ENCODE results near the gene INTS11. TPM values are rescaled to one million over a fixed set of nuclear protein-coding genes. Genes with fewer than 3 reads are reported as not detected.
"Not testable (repeated sequence)": the region's sequence is repeated elsewhere in the genome, so short reads cannot be mapped to it uniquely, and the experiment has no call there.

INTS11 gene
- total and polyA plus RNA-seq, 10 of the 15 experiments (the other 5 are each of a cell fraction or from before 2014, with no cell fraction given) = 2.5 to 117 (median 77.7) TPM

DNA sequence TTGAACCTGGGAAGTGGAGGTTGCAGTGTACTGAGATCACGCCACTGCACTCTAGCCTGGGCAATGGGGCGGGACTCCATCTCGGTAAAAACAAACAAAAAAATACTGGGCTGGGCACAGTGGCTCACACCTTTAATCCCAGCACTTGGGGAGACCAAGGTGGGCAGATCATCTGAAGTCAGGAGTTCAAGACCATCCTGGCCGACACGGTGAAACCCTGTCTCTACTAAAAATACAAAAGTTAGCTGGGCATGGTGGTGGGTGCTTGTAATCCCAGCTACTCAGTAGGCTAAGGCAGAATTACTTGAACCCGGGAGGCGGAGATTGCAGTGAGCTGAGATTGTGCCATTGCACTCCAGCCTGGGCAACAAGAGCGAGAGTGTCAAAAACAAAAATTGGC lies 8.3 kb downstream of the INTS11 start:
- CTCF ChIA-PET; H3K4me2 ChIP-seq (ENCODE audit: control insufficient read depth, insufficient read depth): not testable (repeated sequence)

DNA sequence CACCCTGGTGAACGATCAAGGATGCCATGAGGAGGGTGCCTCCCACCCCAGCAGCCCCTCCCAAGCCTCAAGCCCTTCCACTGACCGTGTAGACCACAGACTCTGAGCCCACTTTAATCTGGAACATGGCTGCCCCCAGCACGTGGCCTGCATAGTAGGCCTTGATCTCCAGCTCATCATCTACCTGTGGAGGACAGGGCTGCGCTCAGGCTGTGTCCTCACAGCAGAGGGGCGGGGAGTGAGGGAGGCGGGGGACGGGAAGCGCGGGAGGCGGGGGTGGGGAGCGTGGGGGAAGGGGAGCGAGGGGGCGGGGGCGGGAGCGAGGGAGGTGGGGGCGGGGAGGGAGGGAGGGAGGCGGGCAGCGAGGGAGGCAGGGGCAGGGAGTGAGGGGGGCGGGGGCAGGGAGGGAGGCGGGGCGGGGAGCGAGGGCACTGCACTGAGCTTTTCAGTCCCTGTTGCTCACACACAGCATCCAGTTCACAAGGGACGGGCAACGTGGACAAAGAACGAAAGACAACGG lies 9.0 kb downstream of the INTS11 start:
- H3K4me1 ChIP-seq (ENCODE audit: control insufficient read depth, insufficient read depth, low read length) = no peaks in the 10 kb centered on the region
- in situ Hi-C loops (cut with MboI) (no loop called here), intact Hi-C loops (cut with micrococcal nuclease; ENCODE audit: unreplicated experiment) (no loop called here)
- ChIA-PET RAD21 (ENCODE audit: unreplicated experiment) (no interaction called here), SMC1A (ENCODE audit: uncharacterized antibody, unreplicated experiment) (no interaction called here), POLR2A (no interaction called here), CTCF (no interaction called here)
- no peak overlapping the region for H3K4me2 ChIP-seq (ENCODE audit: control insufficient read depth, insufficient read depth)
- no peaks in the 10 kb centered on the region for H3K27me3 ChIP-seq (replicated peaks in 1 of 2; ENCODE audit: control insufficient read depth in 2 of 2, insufficient read depth in 2 of 2, low read length in 1 of 2)
- no peak for FAIRE-seq
- WGBS (ENCODE audit: insufficient coverage, insufficient replicate concordance, low lambda C conversion rate, missing lambda C conversion rate) = 82% methylated on average over 8 of the region's 26 CpGs
- peaks cover 3 to 42% of the 10 kb centered on the region in 2 experiments; a peak in 3 of 4 replicates for H3K36me3 ChIP-seq (ENCODE audit: control insufficient read depth in 2 of 2, insufficient read depth in 2 of 2, low read length in 1 of 2)
- no peak overlapping the region for H3K4me3 ChIP-seq
- TF ChIP-seq ESRRA (IDR thresholded peaks at IDR 0.05; ENCODE audit: low read length) = no peak
- TF ChIP-seq, protein P1, sequence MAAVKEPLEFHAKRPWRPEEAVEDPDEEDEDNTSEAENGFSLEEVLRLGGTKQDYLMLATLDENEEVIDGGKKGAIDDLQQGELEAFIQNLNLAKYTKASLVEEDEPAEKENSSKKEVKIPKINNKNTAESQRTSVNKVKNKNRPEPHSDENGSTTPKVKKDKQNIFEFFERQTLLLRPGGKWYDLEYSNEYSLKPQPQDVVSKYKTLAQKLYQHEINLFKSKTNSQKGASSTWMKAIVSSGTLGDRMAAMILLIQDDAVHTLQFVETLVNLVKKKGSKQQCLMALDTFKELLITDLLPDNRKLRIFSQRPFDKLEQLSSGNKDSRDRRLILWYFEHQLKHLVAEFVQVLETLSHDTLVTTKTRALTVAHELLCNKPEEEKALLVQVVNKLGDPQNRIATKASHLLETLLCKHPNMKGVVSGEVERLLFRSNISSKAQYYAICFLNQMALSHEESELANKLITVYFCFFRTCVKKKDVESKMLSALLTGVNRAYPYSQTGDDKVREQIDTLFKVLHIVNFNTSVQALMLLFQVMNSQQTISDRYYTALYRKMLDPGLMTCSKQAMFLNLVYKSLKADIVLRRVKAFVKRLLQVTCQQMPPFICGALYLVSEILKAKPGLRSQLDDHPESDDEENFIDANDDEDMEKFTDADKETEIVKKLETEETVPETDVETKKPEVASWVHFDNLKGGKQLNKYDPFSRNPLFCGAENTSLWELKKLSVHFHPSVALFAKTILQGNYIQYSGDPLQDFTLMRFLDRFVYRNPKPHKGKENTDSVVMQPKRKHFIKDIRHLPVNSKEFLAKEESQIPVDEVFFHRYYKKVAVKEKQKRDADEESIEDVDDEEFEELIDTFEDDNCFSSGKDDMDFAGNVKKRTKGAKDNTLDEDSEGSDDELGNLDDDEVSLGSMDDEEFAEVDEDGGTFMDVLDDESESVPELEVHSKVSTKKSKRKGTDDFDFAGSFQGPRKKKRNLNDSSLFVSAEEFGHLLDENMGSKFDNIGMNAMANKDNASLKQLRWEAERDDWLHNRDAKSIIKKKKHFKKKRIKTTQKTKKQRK (IDR thresholded peaks at IDR 0.05; ENCODE audit: low read depth, low read length) = no peak
- TF ChIP-seq SREBF1 (IDR thresholded peaks at IDR 0.05; ENCODE audit: low read length) = no peak
- TF ChIP-seq RCOR1 (conservative IDR thresholded peaks at IDR 0.05; ENCODE audit: low read depth, low read length) = no peak
- TF ChIP-seq RAD51 (IDR thresholded peaks at IDR 0.05) = no peak
- TF ChIP-seq BHLHE40 (IDR thresholded peaks at IDR 0.05; ENCODE audit: borderline replicate concordance in 1 of 2, low read depth in 2 of 2, low read length in 1 of 2) = no peak
- no peak for TF ChIP-seq TBL1XR1 (IDR thresholded peaks at IDR 0.05; ENCODE audit: low read depth, low read length)
- no peak for TF ChIP-seq EP300 (IDR thresholded peaks at IDR 0.05; ENCODE audit: borderline replicate concordance in 1 of 2, control insufficient read depth in 1 of 2, low read depth in 2 of 2, low read length in 2 of 2)
- no peak for TF ChIP-seq NFYA (IDR thresholded peaks at IDR 0.05; ENCODE audit: borderline replicate concordance, low read depth, low read length)
- H2AFZ ChIP-seq (ENCODE audit: control insufficient read depth, low read depth, low read length) = no peak overlapping the region
- no peaks in the 10 kb centered on the region for H3K9me3 ChIP-seq (replicated peaks; ENCODE audit: control insufficient read depth, insufficient read depth, low read length)
- no peak for DNase-seq (ENCODE audit: low read depth, low spot score)
- no peak overlapping the region for H3K9ac ChIP-seq (ENCODE audit: control insufficient read depth, insufficient read depth, low read length)
- no peak overlapping the region for H3K27ac ChIP-seq (ENCODE audit: control insufficient read depth, insufficient read depth)
- no peak for ATAC-seq
- H4K20me1 ChIP-seq (ENCODE audit: control insufficient read depth, insufficient read depth) = no peaks in the 10 kb centered on the region; the same call in 1 of the 2 replicates
- H3K79me2 ChIP-seq (ENCODE audit: control insufficient read depth, insufficient read depth, low read length) = peaks cover 2% of the 10 kb centered on the region; the same call in 1 of the 2 replicates
- BruUV-seq (replicated peaks) = no TSS peak

More for the DNA sequence above, 8.3 kb downstream of the INTS11 start:
- FAIRE-seq; H3K79me2 ChIP-seq (ENCODE audit: control insufficient read depth, insufficient read depth, low read length); H3K9me3 ChIP-seq (replicated peaks; ENCODE audit: control insufficient read depth, insufficient read depth, low read length); H4K20me1 ChIP-seq (ENCODE audit: control insufficient read depth, insufficient read depth); ATAC-seq; H3K27ac ChIP-seq (ENCODE audit: control insufficient read depth, insufficient read depth); H3K4me3 ChIP-seq; POLR2A ChIA-PET; DNase-seq (ENCODE audit: low read depth, low spot score); RAD21 ChIA-PET (ENCODE audit: unreplicated experiment); SMC1A ChIA-PET (ENCODE audit: uncharacterized antibody, unreplicated experiment); intact Hi-C loops (cut with micrococcal nuclease; ENCODE audit: unreplicated experiment); H2AFZ ChIP-seq (ENCODE audit: control insufficient read depth, low read depth, low read length); H3K27me3 ChIP-seq (replicated peaks in 1 of 2; ENCODE audit: control insufficient read depth in 2 of 2, insufficient read depth in 2 of 2, low read length in 1 of 2); BruUV-seq (replicated peaks); H3K4me1 ChIP-seq (ENCODE audit: control insufficient read depth, insufficient read depth, low read length); in situ Hi-C loops (cut with MboI); H3K9ac ChIP-seq (ENCODE audit: control insufficient read depth, insufficient read depth, low read length): not testable (repeated sequence)
- WGBS (ENCODE audit: insufficient coverage, insufficient replicate concordance, low lambda C conversion rate, missing lambda C conversion rate) = 100% methylated on average over 8 of the region's 8 CpGs
- peaks cover 3 to 41% of the 10 kb centered on the region in 2 experiments; a peak in 3 of 4 replicates for H3K36me3 ChIP-seq (ENCODE audit: control insufficient read depth in 2 of 2, insufficient read depth in 2 of 2, low read length in 1 of 2)
